GM23248 (cell line): ENCODE results near the gene ASF1B.

Experiments used
- EZH2 ChIP-seq: fragments of 200-600 bp; sonication (generic); IDR thresholded peaks from 2 replicates; pipeline ENCODE4 v1.6.1; 2018; ENCODE audit warnings: antibody characterized with exemption, mild to moderate bottlenecking; ENCODE audit not compliant: insufficient read depth, poor library complexity, severe bottlenecking
- EZH2phosphoT487 ChIP-seq: fragments of 200-600 bp; sonication (generic); IDR thresholded peaks from 2 replicates; pipeline ENCODE4 v1.6.1; 2018; ENCODE audit warnings: antibody characterized with exemption, moderate library complexity, mild to moderate bottlenecking, low read depth; ENCODE audit not compliant: insufficient read depth

DNA sequence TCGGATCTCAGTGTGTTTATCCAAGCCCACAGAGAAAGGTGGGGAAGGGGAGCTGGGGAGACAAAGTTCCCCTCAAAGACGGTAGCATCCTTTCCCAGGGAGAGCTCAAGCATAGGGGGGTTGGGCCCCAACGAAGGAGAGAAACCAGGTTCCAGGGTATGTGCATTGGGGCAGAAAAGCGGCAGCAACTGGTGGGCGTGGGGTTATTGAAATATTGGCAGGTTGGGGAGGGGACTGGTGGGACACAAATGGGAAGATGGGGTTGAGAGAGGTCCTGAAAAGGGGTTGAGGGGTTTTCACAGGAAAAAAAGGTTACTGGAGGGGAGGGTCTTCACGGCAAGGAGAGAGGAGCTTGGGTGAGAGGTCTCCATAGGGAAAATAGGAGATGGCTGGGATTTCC lies 1.0 kb downstream of the ASF1B start:
- TF ChIP-seq EZH2 = no peak
- TF ChIP-seq EZH2phosphoT487 = no peak
